Measurements from ENCODE around the gene CKAP4. TPM values are rescaled to one million over a fixed set of nuclear protein-coding genes. Genes with fewer than 3 reads are reported as not detected.

CKAP4 gene
- total and polyA plus RNA-seq, 2 donors = 40.8 to 93.3 TPM

GRCh38 chr12:106220536-106220935 is 27.3 kb downstream of the CKAP4 start:
- H3K4me1 ChIP-seq (ENCODE audit: insufficient read depth) = no peaks in the 10 kb centered on the region
- no peak for DNase-seq (ENCODE audit: extremely low spot score)
- no peak overlapping the region for H3K27ac ChIP-seq (ENCODE audit: low read depth)
- no peak overlapping the region for H3K4me3 ChIP-seq (ENCODE audit: low read depth, low read length)
- no peaks in the 10 kb centered on the region for H3K36me3 ChIP-seq (ENCODE audit: insufficient read depth)
- 71% methylated on average over 7 of the region's 7 CpGs for WGBS

- Histone ChIP-seq H3K27ac (ENCODE audit: low read depth) (no peak overlapping the region), H3K4me1 (ENCODE audit: insufficient read depth) (no peaks in the 10 kb centered on the region), H3K4me3 (ENCODE audit: low read depth, low read length) (no peak overlapping the region), H3K36me3 (ENCODE audit: insufficient read depth) (no peaks in the 10 kb centered on the region)
- WGBS = 96% methylated on average over 1 of the region's 1 CpG
- no peak for DNase-seq (ENCODE audit: extremely low spot score)
Observed at GRCh38 chr12:106219043-106219442, 28.8 kb downstream of the CKAP4 start.

- DNase-seq (ENCODE audit: extremely low spot score) = no peak
- H3K4me1 ChIP-seq (ENCODE audit: insufficient read depth) = no peaks in the 10 kb centered on the region
- no peaks in the 10 kb centered on the region for H3K36me3 ChIP-seq (ENCODE audit: insufficient read depth)
- H3K4me3 ChIP-seq (ENCODE audit: low read depth, low read length) = no peak overlapping the region
- 94% methylated on average over 2 of the region's 2 CpGs for WGBS
- H3K27ac ChIP-seq (ENCODE audit: low read depth) = no peak overlapping the region
Observed at GRCh38 chr12:106217706-106218105, 30.1 kb downstream of the CKAP4 start.

GRCh38 chr12:106214571-106214970 is 33.2 kb downstream of the CKAP4 start:
- H3K27ac ChIP-seq (ENCODE audit: low read depth) = no peak overlapping the region
- no peaks in the 10 kb centered on the region for H3K4me1 ChIP-seq (ENCODE audit: insufficient read depth)
- no peak overlapping the region for H3K4me3 ChIP-seq (ENCODE audit: low read depth, low read length)
- WGBS = 63% methylated on average over 4 of the region's 4 CpGs
- H3K36me3 ChIP-seq (ENCODE audit: insufficient read depth) = no peaks in the 10 kb centered on the region
- DNase-seq (ENCODE audit: extremely low spot score) = no peak

- no peak overlapping the region for H3K27ac ChIP-seq (ENCODE audit: low read depth)
Observed at GRCh38 chr12:106213662-106214061, 34.2 kb downstream of the CKAP4 start.

GRCh38 chr12:106211973-106212372 is 35.8 kb downstream of the CKAP4 start:
- DNase-seq (ENCODE audit: extremely low spot score) = no peak
- 42% methylated on average over 8 of the region's 8 CpGs for WGBS
- Histone ChIP-seq H3K4me1 (ENCODE audit: insufficient read depth) (no peaks in the 10 kb centered on the region), H3K36me3 (ENCODE audit: insufficient read depth) (no peaks in the 10 kb centered on the region), H3K27ac (ENCODE audit: low read depth) (no peak overlapping the region), H3K4me3 (ENCODE audit: low read depth, low read length) (no peak overlapping the region)

More at GRCh38 chr12:106213662-106214061, 34.2 kb downstream of the CKAP4 start:
- no peak for DNase-seq (ENCODE audit: extremely low spot score)
- 67% methylated on average over 6 of the region's 6 CpGs for WGBS
- H3K36me3 ChIP-seq (ENCODE audit: insufficient read depth) = no peaks in the 10 kb centered on the region
- H3K4me1 ChIP-seq (ENCODE audit: insufficient read depth) = no peaks in the 10 kb centered on the region
- H3K4me3 ChIP-seq (ENCODE audit: low read depth, low read length) = no peak overlapping the region

- Histone ChIP-seq H3K4me1 (ENCODE audit: insufficient read depth) (no peaks in the 10 kb centered on the region), H3K27ac (ENCODE audit: low read depth) (no peak overlapping the region), H3K4me3 (ENCODE audit: low read depth, low read length) (no peak overlapping the region), H3K36me3 (ENCODE audit: insufficient read depth) (no peaks in the 10 kb centered on the region)
- no peak for DNase-seq (ENCODE audit: extremely low spot score)
- 33% methylated on average over 6 of the region's 6 CpGs for WGBS
Observed at GRCh38 chr12:106205208-106206069, 42.4 kb downstream of the CKAP4 start.

GRCh38 chr12:106204312-106204711 is 43.5 kb downstream of the CKAP4 start:
- no peak overlapping the region for H3K4me3 ChIP-seq (ENCODE audit: low read depth, low read length)
- H3K36me3 ChIP-seq (ENCODE audit: insufficient read depth) = no peaks in the 10 kb centered on the region
- WGBS = 89% methylated on average over 2 of the region's 2 CpGs
- no peaks in the 10 kb centered on the region for H3K4me1 ChIP-seq (ENCODE audit: insufficient read depth)
- no peak for DNase-seq (ENCODE audit: extremely low spot score)
- H3K27ac ChIP-seq (ENCODE audit: low read depth) = no peak overlapping the region

- no peak overlapping the region for H3K4me3 ChIP-seq (ENCODE audit: low read depth, low read length)
- H3K36me3 ChIP-seq (ENCODE audit: insufficient read depth) = no peaks in the 10 kb centered on the region
- no peak overlapping the region for H3K27ac ChIP-seq (ENCODE audit: low read depth)
- no peak for DNase-seq (ENCODE audit: extremely low spot score)
- no peaks in the 10 kb centered on the region for H3K4me1 ChIP-seq (ENCODE audit: insufficient read depth)
- 86% methylated on average over 8 of the region's 8 CpGs for WGBS
Observed at GRCh38 chr12:106197906-106198623, 49.8 kb downstream of the CKAP4 start.

GRCh38 chr12:106195621-106196027 is 52.2 kb downstream of the CKAP4 start:
- no peaks in the 10 kb centered on the region for H3K4me1 ChIP-seq (ENCODE audit: insufficient read depth)
- no peak for DNase-seq (ENCODE audit: extremely low spot score)
- no peak overlapping the region for H3K27ac ChIP-seq (ENCODE audit: low read depth)
- no peaks in the 10 kb centered on the region for H3K36me3 ChIP-seq (ENCODE audit: insufficient read depth)
- 32% methylated on average over 5 of the region's 5 CpGs for WGBS
- H3K4me3 ChIP-seq (ENCODE audit: low read depth, low read length) = no peak overlapping the region

GRCh38 chr12:106194351-106194750 is 53.5 kb downstream of the CKAP4 start:
- Histone ChIP-seq H3K36me3 (ENCODE audit: insufficient read depth) (no peaks in the 10 kb centered on the region), H3K4me3 (ENCODE audit: low read depth, low read length) (no peak overlapping the region), H3K27ac (ENCODE audit: low read depth) (no peak overlapping the region), H3K4me1 (ENCODE audit: insufficient read depth) (no peaks in the 10 kb centered on the region)
- 95% methylated on average over 3 of the region's 3 CpGs for WGBS
- no peak for DNase-seq (ENCODE audit: extremely low spot score)

GRCh38 chr12:106193394-106194215 is 54.2 kb downstream of the CKAP4 start:
- WGBS = 79% methylated on average over 10 of the region's 10 CpGs
- DNase-seq (ENCODE audit: extremely low spot score) = no peak
- no peak overlapping the region for H3K27ac ChIP-seq (ENCODE audit: low read depth)
- H3K4me1 ChIP-seq (ENCODE audit: insufficient read depth) = no peaks in the 10 kb centered on the region
- H3K4me3 ChIP-seq (ENCODE audit: low read depth, low read length) = no peak overlapping the region
- no peaks in the 10 kb centered on the region for H3K36me3 ChIP-seq (ENCODE audit: insufficient read depth)

GRCh38 chr12:106192659-106193393 is 55.0 kb downstream of the CKAP4 start:
- 93% methylated on average over 4 of the region's 4 CpGs for WGBS
- no peak overlapping the region for H3K4me3 ChIP-seq (ENCODE audit: low read depth, low read length)
- no peak for DNase-seq (ENCODE audit: extremely low spot score)
- no peaks in the 10 kb centered on the region for H3K4me1 ChIP-seq (ENCODE audit: insufficient read depth)
- H3K27ac ChIP-seq (ENCODE audit: low read depth) = no peak overlapping the region
- H3K36me3 ChIP-seq (ENCODE audit: insufficient read depth) = no peaks in the 10 kb centered on the region

Measured in urinary bladder (tissue), 4 donors.